HG02588 (cell line): Measurements from ENCODE around the gene FAM186B.
"Not testable (repeated sequence)": the region's sequence is repeated elsewhere in the genome, so short reads cannot be mapped to it uniquely, and the experiment has no call there.

Experiments
- ATAC-seq: cut with Tn5 transposase; IDR thresholded peaks from one replicate; pipeline ENCODE4 v1.9.1; 2021; ENCODE audit warnings: mild to moderate bottlenecking, moderate library complexity; ENCODE audit not compliant: unreplicated experiment

Gene FAM186B, protein sequence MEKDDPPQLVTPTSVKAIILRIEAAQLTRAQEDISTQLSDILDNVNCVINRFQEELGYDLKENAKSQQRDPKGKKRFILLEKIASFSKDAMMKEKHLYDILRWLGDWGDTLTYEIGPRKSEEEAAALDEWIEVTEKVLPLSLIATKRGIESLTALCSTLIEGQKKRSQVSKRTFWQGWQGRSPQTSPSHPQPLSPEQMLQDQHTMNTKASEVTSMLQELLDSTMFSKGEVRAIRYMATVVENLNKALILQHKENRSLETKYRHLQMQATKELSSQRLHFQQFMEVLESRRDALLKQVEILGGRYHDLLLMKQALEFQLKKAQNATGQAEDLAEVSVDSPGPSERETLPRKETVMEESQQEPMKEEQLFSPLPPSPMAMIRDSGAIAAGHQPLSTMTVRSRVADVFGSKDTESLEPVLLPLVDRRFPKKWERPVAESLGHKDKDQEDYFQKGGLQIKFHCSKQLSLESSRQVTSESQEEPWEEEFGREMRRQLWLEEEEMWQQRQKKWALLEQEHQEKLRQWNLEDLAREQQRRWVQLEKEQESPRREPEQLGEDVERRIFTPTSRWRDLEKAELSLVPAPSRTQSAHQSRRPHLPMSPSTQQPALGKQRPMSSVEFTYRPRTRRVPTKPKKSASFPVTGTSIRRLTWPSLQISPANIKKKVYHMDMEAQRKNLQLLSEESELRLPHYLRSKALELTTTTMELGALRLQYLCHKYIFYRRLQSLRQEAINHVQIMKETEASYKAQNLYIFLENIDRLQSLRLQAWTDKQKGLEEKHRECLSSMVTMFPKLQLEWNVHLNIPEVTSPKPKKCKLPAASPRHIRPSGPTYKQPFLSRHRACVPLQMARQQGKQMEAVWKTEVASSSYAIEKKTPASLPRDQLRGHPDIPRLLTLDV

GRCh38 chr12:49605539-49605938, at the start of gene FAM186B:
Gene FAM186B, minus strand, starts transcription at chr12:49605639. Its CDS starts 162 bp downstream, at chr12:49605477.
- not testable (repeated sequence) for ATAC-seq

DNA sequence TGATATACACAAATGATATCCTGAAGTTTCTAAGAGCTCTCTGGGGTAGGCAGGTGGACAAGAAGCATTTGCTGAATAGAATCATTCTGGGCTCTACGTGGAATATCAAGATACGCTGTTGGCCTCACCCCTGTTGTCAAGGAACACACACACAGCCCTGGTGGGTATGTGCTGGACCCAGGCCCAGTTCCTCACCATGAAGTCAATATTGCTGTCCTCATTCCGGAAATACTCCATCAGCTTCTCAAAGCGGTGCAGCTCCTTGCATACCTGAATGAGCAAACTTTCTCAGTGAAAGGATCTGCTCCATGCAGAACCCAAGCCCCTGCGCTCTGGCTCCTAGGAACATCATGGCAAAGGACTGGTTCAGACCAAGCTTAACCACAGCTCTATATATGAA, 49.3 kb upstream of the FAM186B start:
- ATAC-seq: no peak

GRCh38 chr12:49652921-49653520, 47.6 kb upstream of the FAM186B start:
- no peak for ATAC-seq

GRCh38 chr12:49651855-49652254, 46.4 kb upstream of the FAM186B start:
- ATAC-seq: no peak

GRCh38 chr12:49649892-49650291, 44.5 kb upstream of the FAM186B start:
- no peak for ATAC-seq

DNA sequence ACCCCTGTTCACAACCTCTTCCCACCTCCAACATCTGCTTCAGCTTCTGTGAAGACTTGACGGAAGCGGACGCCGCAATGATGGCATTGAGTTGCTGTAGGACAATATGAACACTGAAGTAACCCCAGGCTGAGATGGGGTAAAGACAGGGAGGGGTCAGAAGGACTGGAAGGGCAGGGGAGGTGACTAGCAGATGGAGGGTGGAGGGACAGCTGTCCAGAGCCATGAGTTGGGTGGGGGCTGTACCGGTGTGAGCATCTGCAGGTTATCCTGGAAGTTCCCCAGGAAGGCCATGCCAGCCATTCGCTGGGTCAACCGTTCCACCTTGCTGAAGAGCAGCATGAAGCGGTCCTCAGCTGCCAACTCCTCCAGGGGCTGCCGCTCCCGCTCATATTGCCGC, 44.0 kb upstream of the FAM186B start:
- ATAC-seq: no peak

GRCh38 chr12:49648712-49649003, 43.2 kb upstream of the FAM186B start:
- no peak for ATAC-seq

DNA sequence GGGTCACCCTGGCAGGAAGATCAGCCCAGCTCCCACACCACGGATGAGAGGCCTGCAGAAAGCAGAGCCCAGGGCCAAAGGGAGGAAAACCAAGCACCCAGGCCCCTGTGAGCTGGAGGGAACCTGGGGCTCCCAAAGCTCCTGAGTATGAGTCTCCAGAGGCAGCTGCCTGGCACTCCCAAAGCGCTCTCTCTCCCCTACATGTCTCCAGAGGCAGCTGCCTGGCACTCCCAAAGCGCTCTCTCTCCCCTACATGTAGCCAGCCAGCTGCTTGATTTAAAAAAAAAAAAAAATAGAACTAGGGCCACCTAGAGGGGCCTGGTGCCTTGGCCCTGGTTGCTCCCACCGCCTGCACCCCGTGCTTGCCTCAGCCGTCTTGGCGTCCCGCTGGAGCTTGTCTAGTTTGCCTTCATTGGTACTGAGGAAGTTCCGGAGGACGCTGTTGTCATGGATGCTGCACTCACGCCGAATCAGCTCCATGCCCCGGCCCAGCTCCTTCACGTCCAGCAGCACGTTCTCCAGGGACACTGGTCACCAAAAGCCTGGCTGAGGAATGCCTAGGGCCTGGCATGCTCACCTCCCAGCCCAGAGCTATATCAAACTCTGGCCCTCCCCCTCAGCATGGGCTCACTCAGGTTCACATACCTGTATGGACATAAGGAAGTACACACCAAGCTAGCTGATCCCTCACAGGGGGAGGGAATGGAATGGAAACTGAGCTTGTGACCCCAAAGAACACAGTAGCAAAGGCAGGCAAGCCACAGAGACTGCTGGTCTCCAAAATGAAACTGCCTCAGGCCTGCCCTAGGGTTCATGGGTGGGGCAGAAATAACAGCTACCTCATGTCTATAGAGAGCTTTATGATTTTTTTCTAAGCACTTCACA, 42.6 kb upstream of the FAM186B start:
- ATAC-seq: no peak

GRCh38 chr12:49646871-49647654, 41.6 kb upstream of the FAM186B start:
- ATAC-seq: no peak

DNA sequence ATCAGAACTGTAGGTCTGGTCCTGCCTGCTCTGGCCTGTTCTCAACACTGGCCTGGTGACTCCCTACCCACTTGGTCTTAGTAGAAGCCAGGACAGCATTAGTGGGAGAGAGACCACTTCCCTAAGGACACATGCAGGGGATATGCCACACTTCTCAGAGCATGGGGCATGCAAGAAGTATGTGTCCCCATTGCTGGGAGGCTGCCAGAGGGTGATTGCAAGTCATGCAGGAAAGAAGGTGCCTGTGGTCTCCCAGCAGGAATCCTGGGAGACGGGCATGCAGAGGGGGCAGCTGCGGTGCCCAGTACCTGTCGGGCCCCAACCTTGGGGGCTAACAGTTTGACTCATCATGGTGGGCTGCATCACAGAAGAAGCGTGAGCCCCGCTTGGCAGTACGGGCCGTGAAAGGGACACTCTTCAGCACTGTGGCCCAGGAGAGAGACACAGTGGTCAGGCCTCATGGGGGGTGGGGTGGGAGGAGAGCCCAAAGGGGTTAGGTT, 40.9 kb upstream of the FAM186B start:
- no peak for ATAC-seq

DNA sequence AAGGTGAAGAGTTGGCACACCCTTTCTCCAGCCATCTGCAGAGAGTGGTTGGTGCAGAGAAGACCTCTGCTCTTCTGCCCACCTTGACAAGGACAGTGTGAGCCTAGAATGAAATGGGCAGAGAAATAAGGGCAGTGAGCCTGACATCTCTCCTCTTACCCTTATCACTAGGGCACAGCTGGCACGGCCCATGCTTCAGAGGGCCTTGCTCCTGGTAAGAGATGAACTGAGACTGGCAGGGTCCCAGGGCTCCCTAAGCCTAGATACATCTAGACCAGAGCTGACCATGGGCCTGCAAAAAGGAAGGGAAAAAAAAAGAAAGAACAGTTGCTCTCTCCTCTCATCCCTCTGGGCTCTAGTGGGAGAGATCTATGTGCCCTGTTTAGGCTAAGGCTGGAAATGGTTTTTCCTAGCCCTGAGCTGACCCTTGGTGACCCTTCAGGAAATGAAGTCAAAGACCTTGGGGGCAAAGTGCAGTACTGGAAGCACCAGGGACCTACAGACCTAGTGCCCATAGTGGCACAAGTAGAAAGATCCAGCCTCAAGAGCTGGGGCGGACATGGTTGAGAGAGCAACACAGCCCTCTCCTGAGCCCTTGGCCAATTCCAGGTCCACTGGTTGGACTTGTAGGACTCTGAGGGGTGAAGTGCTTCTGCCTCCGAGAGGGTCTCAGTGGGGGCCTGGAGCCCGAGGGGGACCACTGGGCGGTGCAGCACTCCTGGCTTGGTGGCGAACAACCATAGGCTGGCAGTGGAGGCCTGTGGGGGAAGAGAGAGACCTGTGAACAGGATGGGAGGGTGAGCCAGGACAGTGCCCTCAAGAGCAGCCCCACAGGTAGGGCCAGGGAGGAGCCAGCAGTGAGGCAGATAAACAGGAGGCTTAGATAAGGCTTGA, 40.0 kb upstream of the FAM186B start:
- no peak for ATAC-seq

GRCh38 chr12:49644620-49644994, 39.2 kb upstream of the FAM186B start:
- peak; percentile 46 for ATAC-seq

DNA sequence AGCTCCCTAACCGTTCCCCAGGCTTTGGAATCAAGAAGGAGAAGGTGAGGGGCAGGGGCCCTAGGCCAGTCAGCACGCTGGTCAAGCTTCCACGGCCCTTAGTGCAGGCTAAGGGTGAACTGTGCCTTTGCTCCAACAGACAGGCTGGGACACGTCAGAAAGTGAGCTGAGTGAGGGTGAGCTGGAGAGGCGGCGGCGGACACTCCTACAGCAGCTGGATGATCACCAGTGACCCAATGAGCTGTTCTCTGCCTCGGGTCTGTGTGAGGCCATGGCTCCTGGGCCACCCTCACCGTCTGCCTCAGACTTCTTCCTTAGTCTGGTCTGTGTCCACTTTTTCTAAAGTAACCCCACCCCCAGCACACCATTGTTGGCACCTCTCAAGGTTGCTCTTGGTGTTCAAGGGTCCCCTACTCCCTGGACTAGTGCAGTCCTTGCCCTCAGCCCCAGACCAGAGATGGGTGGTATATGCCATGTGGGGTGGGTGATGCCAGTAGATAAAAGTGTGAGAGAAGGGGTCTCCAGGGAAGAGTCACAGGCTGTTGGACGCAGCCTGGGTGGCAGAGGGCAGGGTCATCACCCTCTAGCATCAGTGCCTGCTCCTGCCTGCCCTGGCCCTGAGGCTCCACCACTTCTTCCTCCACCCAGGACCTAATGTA, 38.7 kb upstream of the FAM186B start:
- no peak for ATAC-seq

DNA sequence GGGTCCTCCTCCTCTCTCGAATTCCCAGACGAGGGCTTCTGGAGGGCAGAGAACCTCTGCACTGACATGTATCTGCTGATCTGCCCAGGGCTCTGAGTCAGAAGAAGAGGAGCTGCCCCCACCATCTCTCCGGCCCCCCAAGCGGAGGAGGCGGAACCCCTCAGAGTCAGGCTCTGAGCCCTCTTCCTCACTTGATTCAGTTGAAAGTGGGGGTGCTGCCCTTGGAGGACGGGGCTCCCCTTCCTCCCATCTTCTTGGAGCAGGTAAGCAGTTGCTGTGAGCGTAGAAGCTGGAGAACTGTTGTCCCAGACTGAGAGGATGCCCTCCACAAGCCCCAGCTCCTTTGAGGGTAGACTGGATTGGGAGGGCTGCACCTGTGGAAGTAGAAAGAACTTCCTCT, 37.7 kb upstream of the FAM186B start:
- ATAC-seq: no peak

DNA sequence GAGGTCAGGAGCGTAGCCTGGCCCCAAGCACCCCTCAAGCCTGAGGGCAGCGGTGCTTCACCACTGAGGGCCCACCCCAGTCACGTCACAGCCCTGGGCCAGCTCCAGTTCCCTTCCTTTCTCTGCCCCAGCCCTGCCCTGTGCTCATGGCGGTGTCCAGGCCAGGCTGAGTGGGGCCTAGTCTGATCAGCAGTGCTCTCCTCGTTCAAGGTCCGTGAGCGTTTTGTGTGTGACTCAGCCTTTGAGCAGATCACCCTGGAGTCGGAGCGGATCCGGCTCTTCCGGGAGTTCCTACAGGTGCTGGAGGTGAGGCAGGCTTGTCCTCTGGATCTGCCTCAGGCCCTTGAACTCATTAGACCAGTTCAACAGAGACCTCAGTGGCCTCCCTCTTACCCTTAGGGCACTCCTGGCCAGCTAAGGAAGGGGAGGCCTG, 36.9 kb upstream of the FAM186B start:
- no peak for ATAC-seq

DNA sequence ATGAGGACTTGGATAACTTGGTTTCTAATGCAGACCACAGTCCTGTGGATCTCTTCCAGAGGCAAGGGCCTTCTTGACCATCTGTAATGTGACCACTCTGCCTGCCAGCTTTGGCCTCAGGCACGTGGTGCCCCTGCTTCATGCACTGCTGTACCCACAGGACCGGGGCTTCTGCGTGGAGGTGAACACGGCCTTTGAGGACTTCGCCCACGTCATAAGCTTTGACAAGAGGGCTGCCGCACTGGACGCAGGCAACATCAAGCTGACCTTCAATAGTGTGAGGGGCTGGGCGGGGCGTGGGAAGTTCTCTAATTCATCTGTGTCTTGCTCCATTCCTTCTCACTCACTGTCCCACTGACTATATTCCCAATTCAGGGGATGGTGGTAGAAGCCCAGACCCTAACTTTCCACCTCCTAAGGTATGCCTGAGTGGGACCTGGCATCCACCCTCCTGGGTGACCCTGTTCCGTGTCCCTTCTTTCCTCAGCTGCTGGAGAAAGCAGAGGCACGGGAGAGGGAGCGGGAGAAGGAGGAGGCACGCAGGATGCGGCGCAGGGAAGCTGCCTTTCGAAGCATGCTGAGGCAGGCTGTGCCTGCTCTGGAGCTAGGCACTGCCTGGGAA, 36.4 kb upstream of the FAM186B start:
- no peak for ATAC-seq

DNA sequence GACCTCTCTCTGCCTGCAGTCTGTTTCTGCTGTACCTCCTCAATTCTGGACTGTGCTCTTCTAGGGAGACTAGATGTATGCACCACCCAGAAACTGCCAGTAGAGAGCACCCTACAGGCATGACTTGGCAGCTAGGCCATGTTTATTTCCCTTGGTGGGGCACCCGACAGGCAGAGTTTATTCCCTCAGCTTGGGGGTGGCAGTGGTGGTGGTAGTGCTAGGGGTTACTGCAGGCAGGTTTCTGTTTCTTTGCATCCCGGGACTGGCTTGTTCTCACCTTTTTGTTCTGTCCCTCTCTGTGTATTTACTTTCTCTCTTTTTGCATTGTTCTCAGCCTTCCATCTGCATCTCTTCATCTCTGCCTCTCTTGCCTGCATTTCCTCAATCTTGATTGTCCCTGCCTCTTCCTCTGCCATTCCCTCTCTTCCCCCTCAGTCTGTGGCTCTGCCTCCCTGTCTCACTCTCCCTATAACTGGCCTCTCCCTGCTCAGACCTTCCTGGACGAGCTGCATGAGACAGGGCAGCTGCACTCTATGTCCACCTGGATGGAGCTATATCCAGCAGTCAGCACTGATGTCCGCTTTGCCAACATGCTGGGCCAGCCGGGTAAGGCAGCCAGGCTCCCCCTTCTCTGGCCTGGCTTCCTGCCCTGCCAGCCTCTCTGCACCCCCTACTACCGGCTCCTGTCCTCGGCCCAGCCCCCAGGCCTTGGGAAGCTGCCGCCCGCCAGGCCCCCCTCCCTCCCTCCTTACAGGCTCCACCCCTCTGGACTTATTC, 31.7 kb upstream of the FAM186B start:
- ATAC-seq: no peak
